Osteocyte (in vitro differentiated cells): Measurements from ENCODE around the gene BTF3L4. TPM values are rescaled to one million over a fixed set of nuclear protein-coding genes. Genes with fewer than 3 reads are reported as not detected.
A peak's percentile ranks its signal among the peaks of the same experiment; 100 is the strongest.

Experiments used
- DNase-seq: peaks from one replicate; pipeline ENCODE4 v3.0.0; 2021; ENCODE audit warnings: mixed read lengths; ENCODE audit not compliant: unreplicated experiment; ENCODE audit errors: extremely low spot score
- H3K27ac Mint-ChIP-seq: one replicate; pipeline ENCODE4 v1.8.0; 2021; ENCODE audit warnings: mild to moderate bottlenecking, mixed read lengths; ENCODE audit not compliant: unreplicated experiment
- H3K27me3 Mint-ChIP-seq: one replicate; pipeline ENCODE4 v1.8.0; 2021; ENCODE audit warnings: mixed read lengths; ENCODE audit not compliant: unreplicated experiment
- H3K36me3 Mint-ChIP-seq: one replicate; pipeline ENCODE4 v1.8.0; 2021; ENCODE audit warnings: mixed read lengths; ENCODE audit not compliant: unreplicated experiment
- H3K4me1 Mint-ChIP-seq: one replicate; pipeline ENCODE4 v1.8.0; 2021; ENCODE audit warnings: mixed read lengths; ENCODE audit not compliant: unreplicated experiment
- H3K4me3 Mint-ChIP-seq: one replicate; pipeline ENCODE4 v1.8.0; 2021; ENCODE audit warnings: mild to moderate bottlenecking, moderate library complexity, mixed read lengths; ENCODE audit not compliant: unreplicated experiment
- H3K9me3 Mint-ChIP-seq: one replicate; pipeline ENCODE4 v1.8.0; 2021; ENCODE audit warnings: mixed read lengths; ENCODE audit not compliant: unreplicated experiment
- total RNA-seq: library from RNA; stranded (reverse); gene quantifications from 2 replicates; pipeline ENCODE4 v1.2.1, GENCODE V29; 2021
- TF ChIP-seq, protein P1 (sequence below): fragments of 200-600 bp; sonication (generic); IDR thresholded peaks from 2 replicates; pipeline ENCODE4 v1.5.0; 2021; ENCODE audit warnings: antibody characterized with exemption, mild to moderate bottlenecking, moderate library complexity

The BTF3L4 gene
- total RNA-seq, 1 donor from 2014 or later = 61.0 TPM

GRCh38 chr1:52033190-52034049 lies 22.7 kb upstream of the BTF3L4 start, which contains the start of gene KTI12:
Gene KTI12, minus strand, starts transcription at chr1:52033810. Its CDS starts 49 bp downstream, at chr1:52033761.
- Mint-ChIP-seq H3K9me3 (no peaks in the 10 kb centered on the region), H3K4me3 (peak within 1 kb of the TSS; percentile 94), H3K27ac (peak within 1 kb of the TSS; percentile 97), H3K27me3 (no peaks in the 10 kb centered on the region), H3K4me1 (peaks cover 39% of the 10 kb centered on the region), H3K36me3 (peaks cover 11% of the 10 kb centered on the region)
- DNase-seq = peak; percentile 92
- TF ChIP-seq, protein P1, sequence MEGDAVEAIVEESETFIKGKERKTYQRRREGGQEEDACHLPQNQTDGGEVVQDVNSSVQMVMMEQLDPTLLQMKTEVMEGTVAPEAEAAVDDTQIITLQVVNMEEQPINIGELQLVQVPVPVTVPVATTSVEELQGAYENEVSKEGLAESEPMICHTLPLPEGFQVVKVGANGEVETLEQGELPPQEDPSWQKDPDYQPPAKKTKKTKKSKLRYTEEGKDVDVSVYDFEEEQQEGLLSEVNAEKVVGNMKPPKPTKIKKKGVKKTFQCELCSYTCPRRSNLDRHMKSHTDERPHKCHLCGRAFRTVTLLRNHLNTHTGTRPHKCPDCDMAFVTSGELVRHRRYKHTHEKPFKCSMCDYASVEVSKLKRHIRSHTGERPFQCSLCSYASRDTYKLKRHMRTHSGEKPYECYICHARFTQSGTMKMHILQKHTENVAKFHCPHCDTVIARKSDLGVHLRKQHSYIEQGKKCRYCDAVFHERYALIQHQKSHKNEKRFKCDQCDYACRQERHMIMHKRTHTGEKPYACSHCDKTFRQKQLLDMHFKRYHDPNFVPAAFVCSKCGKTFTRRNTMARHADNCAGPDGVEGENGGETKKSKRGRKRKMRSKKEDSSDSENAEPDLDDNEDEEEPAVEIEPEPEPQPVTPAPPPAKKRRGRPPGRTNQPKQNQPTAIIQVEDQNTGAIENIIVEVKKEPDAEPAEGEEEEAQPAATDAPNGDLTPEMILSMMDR = no peak

DNA sequence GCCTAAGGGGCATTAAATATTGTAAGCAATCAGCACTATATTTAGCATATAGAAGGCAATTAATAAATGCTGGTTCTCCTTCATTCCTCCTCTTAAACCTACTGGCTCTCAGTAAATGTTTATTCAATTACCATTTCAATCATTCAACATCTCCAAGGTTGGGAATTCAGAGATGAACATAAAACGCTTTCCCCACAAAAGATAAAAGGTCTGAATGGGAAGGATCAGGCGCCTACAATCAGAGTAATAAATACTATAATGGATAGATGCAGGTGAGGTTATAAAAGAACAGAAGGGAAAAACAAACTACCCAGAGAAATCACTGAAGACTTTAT lies 22.1 kb upstream of the BTF3L4 start:
- peak overlapping the region; percentile 97 for H3K27ac Mint-ChIP-seq
- TF ChIP-seq, protein P1 = no peak
- no peak for DNase-seq
- peaks cover 34% of the 10 kb centered on the region for H3K4me1 Mint-ChIP-seq
- peak overlapping the region; percentile 94 for H3K4me3 Mint-ChIP-seq
- no peaks in the 10 kb centered on the region for H3K9me3 Mint-ChIP-seq
- no peaks in the 10 kb centered on the region for H3K27me3 Mint-ChIP-seq
- peaks cover 11% of the 10 kb centered on the region for H3K36me3 Mint-ChIP-seq

- Mint-ChIP-seq H3K4me1 (peaks cover 9% of the 10 kb centered on the region), H3K27me3 (no peaks in the 10 kb centered on the region), H3K36me3 (peaks cover 17% of the 10 kb centered on the region), H3K27ac (no peak overlapping the region), H3K4me3 (no peak overlapping the region), H3K9me3 (no peaks in the 10 kb centered on the region)
- no peak for DNase-seq
- TF ChIP-seq, protein P1 = no peak
Observed at GRCh38 chr1:52037402-52037814, 18.7 kb upstream of the BTF3L4 start.

GRCh38 chr1:52037909-52038308 lies 18.2 kb upstream of the BTF3L4 start:
- peaks cover 17% of the 10 kb centered on the region for H3K36me3 Mint-ChIP-seq
- no peaks in the 10 kb centered on the region for H3K27me3 Mint-ChIP-seq
- no peak overlapping the region for H3K4me3 Mint-ChIP-seq
- peaks cover 7% of the 10 kb centered on the region for H3K4me1 Mint-ChIP-seq
- no peak overlapping the region for H3K27ac Mint-ChIP-seq
- TF ChIP-seq, protein P1 = no peak
- no peak for DNase-seq
- no peaks in the 10 kb centered on the region for H3K9me3 Mint-ChIP-seq

DNA sequence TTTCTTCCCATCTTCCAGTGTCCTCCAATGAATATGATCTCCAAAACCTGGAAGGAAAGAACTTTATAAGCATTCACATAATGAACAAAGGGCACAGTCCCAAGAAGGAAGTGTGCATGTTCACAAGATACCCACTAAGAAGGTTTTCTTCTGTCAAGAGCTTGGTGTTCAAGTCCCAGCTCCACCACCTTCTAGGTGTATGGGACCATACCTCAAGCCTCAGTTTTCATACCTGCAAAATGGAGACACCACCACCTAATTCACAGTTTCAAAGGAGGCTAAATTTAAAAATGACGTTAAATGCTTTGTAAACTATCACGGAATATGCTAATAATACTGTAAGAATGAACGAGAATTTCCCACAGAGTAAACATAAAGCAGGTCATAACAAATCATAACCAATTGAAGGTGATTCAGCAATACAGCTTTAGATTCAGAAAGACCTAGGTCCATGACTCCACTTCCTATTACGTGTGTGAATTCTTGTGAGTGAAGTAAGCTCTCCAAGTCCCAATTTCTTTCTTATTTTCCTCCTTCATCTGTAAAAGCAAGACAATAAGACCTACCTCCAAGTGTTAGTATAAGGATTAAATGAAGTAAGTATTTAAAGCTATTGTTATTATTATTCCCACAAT lies 14.4 kb upstream of the BTF3L4 start:
- H3K4me3 Mint-ChIP-seq = no peak overlapping the region
- H3K9me3 Mint-ChIP-seq = no peaks in the 10 kb centered on the region
- TF ChIP-seq, protein P1 = no peak
- no peaks in the 10 kb centered on the region for H3K27me3 Mint-ChIP-seq
- no peak overlapping the region for H3K27ac Mint-ChIP-seq
- H3K4me1 Mint-ChIP-seq = no peaks in the 10 kb centered on the region
- no peak for DNase-seq
- peaks cover 23% of the 10 kb centered on the region for H3K36me3 Mint-ChIP-seq
